ENCODE measurements around the gene MITF. TPM values are rescaled to one million over a fixed set of nuclear protein-coding genes. Genes with fewer than 3 reads are reported as not detected.
A peak's percentile ranks its signal among the peaks of the same experiment; 100 is the strongest.

Gene MITF
- total RNA-seq, 1 donor from 2014 or later = 3.0 TPM

DNA sequence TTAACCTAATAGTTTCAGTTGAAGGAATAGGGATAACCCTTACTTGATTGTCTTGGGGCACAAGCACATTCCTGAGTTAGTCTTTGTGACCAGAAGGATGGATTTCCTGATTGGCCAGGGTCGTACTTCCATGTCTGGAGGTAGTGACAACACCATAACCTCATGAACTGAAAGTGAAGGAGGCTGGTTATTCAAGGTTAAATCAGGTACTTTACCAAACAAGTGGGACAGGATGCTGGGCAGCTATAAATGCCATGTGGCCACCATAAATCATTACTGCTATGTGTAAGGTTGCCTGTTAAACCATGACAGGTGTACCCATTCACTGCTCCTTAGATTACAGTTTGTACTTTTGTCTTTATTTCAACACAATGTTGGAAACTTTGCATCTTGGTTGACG, 132.0 kb downstream of the MITF start:
- DNase-seq (ENCODE audit: low read depth in 2 of 2) = no peak

DNA sequence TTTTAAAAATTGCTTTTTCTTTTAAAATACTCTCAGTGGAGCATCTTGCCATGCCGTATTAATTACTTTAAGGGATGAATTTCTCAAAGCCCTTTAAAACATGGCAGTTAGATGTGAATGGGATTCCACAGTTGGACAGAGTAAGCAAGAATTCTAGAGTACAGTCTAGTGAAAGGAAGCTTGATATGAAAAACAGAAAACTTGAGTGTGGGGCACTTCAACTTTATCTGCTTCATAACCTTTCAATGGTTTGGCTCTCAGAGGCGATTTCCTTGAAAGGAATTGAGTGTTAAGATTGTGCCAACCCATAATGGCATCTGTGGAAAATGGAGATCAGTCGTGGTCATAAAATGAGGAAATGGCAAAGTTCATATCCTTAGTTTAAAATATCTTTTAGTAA, 132.6 kb downstream of the MITF start:
- no peak for DNase-seq (ENCODE audit: low read depth in 2 of 2)

DNA sequence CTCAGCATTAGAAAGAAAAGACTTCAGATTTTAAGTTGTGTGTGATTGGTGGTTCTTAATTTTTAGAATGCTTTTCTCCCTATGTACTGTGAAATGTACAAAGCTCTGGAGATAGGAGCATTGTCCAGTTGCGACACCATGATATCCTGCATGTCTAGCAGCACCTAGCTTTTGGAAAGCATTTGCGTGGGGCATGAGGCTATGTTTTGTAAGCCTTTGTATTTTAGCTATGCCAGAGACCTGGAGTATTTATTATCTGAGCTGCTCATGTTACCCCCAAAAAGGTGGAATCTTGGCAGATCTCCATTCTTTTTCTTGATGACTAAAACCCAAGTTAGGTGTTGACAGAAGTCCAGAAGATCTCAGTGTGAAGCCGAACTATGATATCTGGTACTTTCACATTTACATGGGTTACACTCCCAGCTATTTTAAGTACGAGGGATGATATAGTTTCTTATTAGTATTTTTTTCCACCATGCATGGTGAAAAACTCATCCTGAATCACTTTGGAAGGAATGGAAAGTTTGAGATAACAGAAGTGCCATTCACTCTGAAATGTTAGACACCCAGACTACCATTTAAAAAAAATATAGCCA, 133.6 kb downstream of the MITF start:
- DNase-seq (ENCODE audit: low read depth in 2 of 2) = no peak

DNA sequence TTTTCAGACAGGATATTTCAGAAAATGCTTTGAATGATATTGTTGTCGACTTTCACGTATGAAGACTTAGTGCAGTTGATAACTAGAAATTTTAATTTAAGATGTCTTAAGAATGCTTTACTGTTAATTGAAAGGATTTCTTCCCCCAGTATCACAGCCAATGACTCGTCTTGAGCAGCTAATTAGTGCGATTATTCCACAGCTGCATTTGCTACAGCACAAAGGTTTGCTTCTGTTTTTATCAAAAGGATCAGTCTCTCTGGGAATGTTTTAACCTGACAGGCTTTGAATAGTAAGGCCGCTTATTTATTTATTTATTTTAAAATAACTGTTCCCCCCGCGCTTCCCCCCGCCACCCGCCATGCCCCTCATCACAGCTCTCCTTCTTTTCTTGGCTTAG, 136.8 kb downstream of the MITF start:
- no peak for DNase-seq (ENCODE audit: low read depth in 2 of 2)

DNA sequence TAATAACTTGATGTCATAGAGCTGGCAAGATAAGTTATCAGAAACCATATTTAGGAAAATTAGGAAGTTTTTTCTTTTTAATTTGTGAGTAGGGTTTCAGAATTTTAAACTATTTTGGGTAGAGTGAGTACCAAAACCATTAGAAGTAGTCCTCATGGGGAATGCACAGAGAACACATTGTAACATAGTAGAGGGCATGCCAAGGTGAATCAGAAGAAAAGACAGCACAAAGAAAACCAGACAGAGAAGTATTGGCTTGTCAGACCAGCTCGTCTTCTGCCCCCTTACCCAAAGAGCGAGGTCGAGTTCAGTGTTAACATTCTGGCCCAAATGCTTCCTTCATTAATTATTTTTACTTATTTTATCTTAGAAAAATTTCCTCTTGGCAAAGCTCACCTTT, 139.0 kb downstream of the MITF start:
- DNase-seq (ENCODE audit: low read depth in 2 of 2) = no peak

DNA sequence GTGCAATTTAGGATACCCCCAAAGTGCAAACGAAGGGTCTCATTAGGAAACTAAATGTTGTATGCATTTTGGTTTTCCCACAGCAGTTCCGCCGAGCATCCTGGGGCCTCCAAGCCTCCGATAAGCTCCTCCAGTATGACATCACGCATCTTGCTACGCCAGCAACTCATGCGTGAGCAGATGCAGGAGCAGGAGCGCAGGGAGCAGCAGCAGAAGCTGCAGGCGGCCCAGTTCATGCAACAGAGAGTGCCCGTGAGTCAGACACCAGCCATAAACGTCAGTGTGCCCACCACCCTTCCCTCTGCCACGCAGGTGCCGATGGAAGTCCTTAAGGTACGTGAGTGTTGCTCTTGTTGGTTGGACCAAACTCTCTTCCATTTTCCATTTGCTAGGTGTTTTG, 139.8 kb downstream of the MITF start:
- no peak for DNase-seq (ENCODE audit: low read depth in 2 of 2)

DNA sequence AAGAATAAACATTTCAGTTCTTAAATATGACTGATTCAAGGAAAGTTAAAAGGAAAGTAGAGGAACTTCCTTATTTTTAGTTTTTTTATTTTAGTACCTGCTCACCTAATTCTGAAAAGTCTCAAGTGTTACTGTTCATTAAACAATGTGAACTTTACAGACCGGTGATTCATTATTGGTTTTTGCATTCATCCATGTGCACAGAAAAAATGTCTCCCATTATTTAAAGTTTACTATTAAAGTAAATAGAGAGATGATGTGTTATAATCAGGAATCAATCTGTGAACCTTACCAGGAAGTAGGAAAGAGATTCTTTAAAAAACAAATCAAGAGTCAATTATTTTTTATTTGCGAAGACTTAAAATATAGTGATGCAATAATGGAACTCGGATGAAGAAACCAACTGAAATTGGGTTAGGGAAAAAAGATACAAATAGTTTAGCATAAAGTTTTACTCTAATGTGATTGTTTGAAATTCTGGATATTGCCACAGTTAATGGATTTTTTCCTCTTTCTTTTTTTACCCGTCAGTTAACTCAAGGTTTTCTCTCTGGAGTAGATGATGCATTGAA, 140.9 kb downstream of the MITF start:
- no peak for DNase-seq (ENCODE audit: low read depth in 2 of 2)

DNA sequence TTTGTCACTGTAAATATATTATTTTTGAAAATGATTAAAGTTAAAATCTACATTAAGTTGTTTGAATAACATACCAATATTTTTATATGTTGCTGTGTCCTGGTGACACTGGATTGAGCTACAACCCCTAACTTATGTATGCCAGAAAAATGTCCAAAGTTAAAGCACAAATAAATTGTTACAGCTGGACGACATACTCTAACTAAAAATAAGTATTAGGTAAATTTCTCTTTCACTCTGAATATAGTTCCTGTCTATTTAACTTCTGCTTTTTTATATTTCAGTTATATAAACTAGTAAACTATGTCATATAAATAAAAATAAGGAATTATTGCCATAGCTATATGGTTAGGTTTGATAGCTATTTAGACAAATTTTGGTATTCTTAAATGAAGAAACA, 141.8 kb downstream of the MITF start:
- no peak for DNase-seq (ENCODE audit: low read depth in 2 of 2)

DNA sequence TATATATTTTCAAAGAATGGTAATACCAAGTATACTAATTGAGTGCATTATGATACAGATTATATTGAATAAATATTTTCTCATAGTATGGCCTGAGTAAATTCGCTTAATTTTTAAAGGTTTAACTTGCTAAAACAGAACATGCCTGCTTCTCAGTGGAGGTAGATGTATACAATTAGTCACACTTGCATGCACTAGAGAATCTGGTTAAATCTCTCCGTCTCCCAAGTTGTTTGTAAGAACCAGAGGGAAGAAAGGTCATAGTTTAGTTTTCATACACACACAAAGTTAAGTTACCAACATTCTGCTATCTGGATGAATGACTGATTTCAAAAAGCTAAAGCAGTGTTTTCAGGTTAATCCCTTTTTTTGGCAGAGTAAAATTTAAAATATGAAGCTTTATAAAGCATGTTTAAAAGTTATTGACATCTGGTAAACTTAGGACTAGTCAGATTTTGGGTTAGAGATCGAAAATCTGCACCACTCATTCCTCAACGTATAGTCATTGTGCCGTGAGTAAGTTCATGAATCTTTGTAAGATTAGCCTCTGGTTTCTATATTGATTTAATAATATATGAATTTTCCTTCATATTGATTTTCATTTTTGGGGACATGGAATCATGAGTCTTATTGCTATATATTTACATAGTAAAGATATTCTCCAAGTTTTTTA, 142.6 kb downstream of the MITF start:
- no peak for DNase-seq (ENCODE audit: low read depth in 2 of 2)

DNA sequence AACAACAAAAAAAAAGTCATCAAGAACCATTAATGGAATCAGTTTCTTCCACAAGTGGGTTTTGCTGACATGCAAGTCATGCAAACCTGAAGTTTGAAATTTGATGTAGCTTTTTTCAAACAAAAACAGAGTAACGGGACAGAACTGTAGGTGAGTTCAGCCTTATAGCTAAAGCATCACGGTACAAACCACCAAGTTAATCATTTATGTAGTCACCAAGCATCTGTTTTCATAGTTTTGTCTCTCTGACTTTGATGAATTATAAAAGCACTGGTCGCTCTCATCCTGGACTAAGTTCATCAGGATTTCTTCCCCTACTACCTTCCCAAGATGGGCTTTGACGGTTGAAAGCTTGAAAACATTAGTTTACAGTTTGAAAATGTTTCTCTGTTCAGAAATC, 143.3 kb downstream of the MITF start:
- no peak for DNase-seq (ENCODE audit: low read depth in 2 of 2)

DNA sequence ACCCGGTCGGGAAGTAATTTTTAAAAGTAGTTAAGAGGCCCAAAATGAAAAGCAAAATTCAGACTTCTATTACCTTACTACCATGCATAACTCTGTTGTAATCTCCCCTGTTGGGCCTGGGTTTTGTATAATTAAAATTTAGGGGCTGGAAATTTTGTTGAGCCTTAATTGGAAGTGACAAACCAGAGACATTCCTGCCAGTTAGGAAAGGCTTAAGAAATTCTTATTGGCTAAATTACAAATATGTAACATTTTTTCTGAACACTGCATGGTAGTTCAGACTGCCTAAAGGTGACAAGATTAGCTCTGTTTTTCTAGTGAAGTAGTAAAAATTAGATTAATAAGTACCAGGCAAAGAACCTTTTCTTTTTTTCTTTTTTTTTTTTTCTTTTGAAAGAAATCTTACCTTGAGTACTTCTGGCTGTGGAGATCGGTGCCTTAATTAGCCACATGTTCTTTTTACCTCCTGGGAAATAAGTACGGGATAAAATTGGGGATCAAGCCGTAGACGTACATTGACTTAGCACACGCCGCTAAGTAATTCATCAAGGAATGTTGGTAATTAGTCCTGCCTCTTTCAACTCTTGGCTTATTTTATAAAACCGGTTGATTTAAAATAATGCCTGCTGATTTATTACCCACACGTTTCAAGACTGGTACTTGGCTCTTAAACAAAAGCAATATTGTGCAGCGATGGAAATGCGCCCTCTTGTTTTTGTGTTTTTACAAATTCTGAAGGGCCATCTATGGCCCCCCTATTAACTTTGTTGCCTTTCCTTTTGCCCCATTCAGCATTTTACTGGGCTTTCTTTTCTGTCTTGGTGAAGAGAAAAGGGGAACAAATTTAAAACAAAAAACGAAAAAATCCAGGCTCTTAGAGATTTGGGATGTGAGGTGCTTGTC, 149.0 kb downstream of the MITF start:
- DNase-seq (ENCODE audit: low read depth in 2 of 2) = no peak

DNA sequence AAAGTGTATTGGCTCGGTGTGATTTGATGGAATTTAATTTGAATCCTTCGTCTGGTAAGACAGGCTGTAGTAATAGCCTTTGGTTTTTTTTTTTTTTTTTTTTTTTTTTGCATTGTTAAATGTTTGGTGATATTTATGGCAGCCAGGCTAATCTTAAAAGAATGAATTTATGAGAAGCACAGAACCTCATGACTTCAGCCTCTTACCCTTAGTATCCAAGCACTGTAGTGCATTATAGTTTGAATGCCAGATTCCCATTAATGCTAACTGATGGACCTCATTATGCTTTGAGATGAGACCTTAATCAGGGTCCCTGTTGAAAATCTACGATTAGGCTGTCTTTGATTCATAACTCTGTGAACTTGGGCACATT, 149.7 kb downstream of the MITF start:
- DNase-seq (ENCODE audit: low read depth in 2 of 2) = no peak

DNA sequence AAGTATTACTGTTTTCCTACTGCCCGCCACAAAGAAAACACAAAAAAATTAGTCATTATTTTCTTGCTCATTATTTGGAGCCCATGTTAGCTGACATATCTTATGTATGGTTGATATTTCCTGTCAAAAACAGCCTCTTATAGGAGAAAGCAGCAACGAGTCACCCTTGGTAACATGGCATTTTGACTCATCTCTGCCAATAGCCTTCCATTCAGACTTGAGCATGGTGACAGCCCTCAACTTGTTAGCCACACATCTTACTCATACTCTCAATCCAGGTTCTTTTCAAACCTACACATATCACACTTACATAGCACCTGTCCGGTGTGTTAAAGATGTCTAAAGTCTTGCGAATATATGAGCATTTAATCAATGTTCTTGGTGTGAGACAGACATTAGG, 150.8 kb downstream of the MITF start:
- DNase-seq (ENCODE audit: low read depth in 2 of 2) = peak in 1 of 2 donors; percentile 12

DNA sequence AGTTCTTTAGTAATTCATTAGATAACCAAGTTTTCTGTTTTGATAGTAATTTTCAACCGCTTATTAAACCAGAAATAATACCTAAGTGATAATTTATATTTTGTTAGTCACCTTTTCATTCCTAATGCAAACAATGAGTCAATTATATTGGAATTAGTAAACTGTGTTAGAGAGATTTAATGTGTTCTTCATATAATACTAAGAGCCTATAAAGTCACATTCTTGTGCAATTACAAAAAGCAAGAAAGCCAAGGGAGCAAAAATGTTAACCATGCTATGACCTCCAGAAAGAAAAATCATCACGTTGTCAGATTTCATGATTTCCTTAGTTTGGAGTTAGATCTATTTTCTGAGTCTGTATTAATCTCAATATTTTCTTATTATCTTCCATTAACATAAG, 151.4 kb downstream of the MITF start:
- no peak for DNase-seq (ENCODE audit: low read depth in 2 of 2)

DNA sequence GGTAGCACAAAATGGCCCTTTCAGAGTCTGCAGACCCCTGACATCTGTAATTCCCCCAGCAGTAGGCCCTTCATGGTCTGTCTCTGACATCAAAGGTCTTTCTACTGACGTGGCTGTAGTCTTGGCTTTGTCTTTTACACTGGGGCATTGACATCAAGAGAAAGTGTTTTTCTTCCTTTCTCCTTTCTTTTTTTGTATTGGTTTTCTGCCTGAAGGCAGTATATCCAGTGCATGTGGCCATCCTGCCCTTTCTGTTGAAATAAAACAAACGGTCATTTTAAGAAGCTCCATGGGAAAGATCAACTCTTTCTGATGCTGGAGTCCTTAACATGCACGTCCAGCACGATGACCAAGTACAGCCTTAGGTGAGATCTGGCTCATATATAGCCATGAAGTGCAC, 153.4 kb downstream of the MITF start:
- DNase-seq (ENCODE audit: low read depth in 2 of 2) = no peak

DNA sequence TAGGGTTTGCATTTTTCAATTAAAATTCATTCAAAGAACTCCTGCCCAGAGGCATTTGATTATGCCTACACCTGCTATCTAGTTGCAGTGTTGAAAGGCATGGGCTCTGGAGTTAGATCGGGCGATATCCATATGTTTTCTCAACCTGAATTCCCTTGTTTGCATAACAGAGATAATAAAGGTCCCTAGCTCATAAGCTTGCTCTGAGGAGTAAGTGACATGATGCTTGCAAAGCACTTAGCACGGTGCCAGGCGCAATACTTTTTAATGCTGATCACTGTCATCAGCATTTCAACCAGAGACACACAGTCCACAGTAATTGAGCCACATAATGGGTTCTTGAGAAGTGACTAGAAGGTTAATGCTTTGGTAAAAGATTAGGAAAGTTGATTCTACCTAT, 154.0 kb downstream of the MITF start:
- DNase-seq (ENCODE audit: low read depth in 2 of 2) = no peak

DNA sequence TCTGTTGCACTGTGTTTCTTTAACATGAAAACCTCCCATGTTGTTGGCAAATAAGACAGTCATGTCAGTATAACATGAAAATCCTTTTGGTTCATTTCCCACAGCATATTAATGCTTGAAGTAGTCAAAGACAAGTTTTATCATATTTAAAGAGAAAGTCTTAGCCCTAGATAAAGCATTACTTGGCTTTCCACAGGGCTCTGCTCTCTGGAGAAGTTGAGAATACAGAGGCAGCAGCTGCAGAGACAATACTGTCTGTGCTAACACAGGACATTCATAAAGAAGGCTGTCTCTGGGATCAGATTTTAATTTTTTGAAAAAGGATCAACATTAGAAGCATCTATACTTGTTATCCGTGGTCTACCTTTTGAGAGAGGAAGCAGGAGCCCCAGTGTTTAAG, 156.8 kb downstream of the MITF start:
- no peak for DNase-seq (ENCODE audit: low read depth in 2 of 2)

DNA sequence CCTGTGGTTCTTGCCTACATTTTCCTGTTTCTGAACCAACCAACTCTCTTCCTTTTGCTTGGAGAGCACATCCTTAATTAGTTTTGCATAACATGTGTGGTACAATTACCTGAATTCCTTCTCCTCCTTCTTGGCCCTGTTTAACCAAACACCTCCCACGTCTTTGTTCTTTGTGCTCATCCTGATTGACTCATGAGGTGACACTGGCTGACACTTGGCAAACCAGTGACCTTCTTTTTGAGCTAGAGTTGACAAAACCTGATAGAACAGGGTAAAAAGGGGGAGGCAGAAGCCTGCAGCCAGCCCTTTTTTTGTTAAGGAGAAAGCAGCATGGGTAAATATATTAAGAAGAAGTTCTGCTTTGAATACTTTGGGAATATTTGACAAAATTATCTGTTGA, 161.1 kb downstream of the MITF start:
- no peak for DNase-seq (ENCODE audit: low read depth in 2 of 2)

DNA sequence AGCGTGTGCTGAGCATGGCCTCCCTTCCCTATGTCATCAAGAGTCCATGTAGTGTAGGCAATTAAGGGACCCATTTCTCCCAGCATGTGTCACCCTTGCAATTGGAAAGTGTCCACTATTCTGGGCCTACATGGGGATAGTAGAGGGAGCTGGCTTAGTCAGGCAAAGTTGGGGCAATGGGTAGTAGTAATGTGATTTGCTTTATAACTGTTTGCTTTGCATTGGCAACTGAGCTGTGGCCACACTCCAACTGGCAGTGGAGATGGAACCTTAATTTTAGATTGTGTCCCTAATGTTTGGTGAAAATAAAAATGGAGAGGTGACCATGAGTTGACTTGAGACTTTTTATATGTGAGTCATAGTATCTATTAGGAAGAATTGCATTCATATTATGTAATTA, 162.5 kb downstream of the MITF start:
- DNase-seq (ENCODE audit: low read depth in 2 of 2) = no peak

DNA sequence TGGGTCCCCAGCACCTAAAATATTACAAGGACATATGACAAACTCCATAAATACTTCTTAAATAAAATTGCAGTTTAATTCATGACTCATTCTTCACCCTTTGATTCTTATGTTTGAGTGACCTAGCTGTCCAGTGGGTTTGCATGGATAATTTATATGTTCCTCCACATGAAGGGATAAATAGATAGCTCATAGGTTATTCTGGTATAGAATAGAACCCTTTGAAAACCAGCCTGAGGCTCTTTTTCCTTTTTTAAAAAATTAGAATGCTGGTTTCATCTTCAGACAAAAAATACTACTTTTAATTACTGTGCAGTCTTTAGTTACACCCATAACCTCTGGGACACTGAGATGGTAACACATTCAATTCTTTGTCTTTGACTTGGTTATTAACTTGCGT, 163.1 kb downstream of the MITF start:
- DNase-seq (ENCODE audit: low read depth in 2 of 2) = no peak

DNA sequence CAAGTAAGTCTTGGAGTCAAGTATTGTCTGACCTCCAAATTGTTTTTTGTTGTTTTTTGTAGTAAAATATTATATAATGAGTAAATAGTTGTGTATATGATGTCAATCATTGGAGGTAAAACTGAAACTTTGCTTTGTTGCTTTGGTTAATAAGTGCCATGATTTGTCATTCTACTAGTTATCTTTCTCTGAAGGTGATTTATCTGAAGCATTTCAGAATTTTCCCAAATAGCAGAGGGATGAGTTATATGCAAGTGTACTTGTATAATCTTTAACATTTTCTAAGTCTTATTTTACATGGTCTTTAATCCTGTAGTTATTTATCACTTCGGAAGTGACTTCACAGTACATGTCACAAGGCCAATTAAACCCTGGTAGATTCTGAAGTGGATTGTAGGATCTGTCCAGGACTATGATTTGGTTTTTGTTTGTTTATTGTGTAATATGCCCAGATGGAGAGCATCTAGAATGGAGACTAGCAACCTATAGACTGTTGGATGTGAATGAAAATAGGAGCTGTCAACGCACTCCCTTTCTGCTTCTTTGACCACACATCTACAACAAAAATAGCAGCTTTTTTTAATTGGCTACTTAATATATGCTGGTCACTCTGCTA, 167.2 kb downstream of the MITF start:
- no peak for DNase-seq (ENCODE audit: low read depth in 2 of 2)

DNA sequence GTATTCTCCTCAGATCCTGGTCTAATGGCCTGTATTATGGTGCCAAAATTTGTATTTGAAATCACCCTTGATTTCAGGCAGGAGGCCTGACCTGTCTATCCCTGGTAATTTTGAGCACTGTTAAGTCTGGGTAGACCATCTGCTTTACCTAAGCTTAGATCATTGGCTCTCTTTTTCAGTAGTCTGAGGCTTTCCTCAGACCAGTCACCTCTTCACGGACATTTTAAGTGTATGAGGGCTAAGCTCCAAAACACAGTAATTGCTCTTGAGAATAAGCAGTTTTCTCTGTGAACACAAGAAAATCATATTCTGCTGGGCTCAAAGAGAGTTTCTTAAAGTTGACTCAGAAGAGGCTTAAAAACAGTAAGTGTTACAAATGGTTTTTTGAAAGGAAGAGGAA, 168.3 kb downstream of the MITF start:
- no peak for DNase-seq (ENCODE audit: low read depth in 2 of 2)
